Stimulated activated CD8-positive, alpha-beta memory T cell treated with anti-CD3 and anti-CD28 coated beads, Interleukin-15, amount 100 ng/mL, for 1 hour (primary cell): Measurements from ENCODE around the gene IQSEC2.
A peak's percentile ranks its signal among the peaks of the same experiment; 100 is the strongest.

Experiments used
- DNase-seq: peaks from one replicate; pipeline ENCODE4 v3.0.0-alpha.2; 2020; ENCODE audit warnings: low read depth

Gene IQSEC2

GRCh38 chrX:53281321-53281822 lies at the start of gene IQSEC2:
Gene IQSEC2 (minus strand): TSS chrX:53281584.
- DNase-seq = no peak

DNA sequence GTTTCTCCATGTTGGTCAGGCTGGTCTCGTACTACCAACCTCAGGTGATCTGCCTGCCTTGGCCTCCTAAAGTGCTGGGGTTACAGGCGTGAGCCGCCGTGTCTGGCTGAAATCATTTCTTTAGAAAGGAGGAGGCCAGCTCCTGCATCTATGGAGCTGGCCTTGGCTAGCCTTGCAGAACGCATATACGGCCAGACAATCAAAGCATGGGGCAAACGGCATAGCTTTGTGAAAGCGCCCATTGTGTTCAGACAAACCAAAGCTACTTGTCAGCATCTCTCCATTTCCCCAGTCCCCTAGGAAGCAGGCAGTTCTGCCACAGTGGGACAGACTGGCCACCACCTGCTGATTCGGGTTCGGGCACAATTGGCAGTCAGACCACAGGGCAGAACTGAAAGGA lies 48.9 kb upstream of the IQSEC2 start:
- no peak for DNase-seq

GRCh38 chrX:53324803-53325202 lies 43.4 kb upstream of the IQSEC2 start:
- DNase-seq = no peak

DNA sequence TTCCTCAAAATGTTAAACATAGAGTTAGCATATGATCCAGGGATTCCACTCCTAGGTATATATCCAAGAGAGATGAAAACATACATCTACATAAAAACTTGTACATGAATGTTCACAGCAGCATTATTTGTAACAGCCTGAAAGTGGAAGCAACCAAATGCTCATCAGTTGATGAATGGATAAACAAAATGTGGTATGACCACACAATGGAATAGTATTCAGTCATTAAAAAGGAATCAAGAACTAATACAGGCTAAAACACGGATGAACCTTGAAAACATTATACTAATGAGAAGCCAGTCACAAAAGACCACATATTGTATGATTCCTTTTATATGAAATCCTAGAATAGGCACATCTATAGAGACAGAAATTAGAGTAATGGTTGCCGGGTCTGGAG lies 42.7 kb upstream of the IQSEC2 start:
- no peak for DNase-seq

DNA sequence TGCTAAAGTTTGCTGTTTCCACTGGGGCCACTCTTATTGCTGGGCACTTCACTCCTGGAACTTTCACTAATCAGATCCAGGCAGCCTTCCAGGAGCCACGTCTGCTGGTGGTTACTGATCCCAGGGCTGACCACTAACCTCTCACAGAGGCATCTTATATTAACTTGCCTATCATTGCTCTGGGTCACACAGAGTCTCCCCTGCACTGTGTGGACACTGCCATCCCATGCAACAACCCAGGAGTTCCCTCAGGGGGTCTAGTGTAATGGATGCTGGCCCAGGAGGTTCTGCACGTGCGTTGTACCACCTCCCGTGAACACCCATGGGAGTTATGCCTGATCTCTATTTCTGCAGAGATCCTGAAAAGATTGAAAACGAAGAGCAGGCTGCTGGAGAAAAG lies 41.8 kb upstream of the IQSEC2 start:
- DNase-seq = no peak

DNA sequence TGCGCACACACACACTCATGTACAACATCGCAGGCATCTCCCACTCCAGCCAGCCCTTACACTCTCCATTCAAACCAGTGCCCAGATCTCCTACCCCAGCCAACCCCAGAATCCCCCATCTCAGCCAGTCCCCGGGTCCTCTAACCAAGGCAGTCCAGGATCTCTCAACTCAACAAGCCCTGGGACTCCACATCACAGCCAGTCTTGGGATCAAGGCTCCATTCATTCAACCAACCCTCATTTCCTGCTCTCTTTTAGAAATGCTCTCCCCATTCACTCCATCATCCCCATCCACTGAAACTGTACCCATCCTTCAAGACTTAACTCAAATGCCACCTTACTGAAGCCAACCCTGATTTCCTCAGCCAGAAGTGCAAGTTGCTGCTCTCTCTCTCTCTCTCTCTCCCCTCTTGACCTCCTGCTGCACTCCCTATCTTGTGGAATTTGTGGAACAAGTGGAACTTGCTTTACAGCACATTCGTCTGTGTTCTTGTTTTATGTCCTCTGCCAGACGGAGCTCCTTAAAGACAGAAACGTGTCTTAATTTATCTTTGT lies 40.6 kb upstream of the IQSEC2 start:
- no peak for DNase-seq

- no peak for DNase-seq
Measured at GRCh38 chrX:53321230-53321942, 40.0 kb upstream of the IQSEC2 start.

DNA sequence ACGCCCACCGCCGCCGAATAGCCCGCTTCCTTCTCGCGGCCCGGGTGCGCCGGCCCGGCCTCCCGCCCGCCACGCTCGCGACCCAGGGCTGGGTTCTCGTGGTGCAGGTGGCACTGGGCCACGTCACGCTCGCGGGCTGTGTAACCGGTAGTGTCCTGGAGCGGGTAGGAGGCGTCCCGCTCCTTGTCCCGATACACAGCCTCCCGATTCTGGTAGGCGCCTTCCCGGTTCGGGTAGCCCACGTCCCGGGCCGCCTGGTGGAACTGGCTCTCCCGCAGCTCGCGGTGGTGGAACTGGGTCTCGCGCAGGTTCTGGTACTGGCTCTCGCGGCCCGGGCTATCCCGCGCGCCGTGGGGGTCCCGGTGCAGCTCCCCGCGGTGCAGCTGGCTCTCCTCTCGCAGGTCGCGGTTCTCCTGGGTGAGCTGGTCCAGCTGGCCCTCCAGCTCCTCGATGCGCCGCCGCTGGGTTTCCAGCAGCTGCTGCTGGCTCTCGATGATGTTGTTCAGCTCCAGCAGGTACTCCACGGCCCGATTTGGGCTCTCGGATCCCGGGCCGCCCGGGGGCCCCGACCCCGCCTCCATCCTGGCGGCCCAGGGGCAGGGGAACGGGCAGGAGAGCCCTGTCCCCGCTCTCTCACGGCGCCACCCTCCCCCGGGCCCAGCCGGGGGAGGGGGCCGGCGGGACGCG lies 39.3 kb upstream of the IQSEC2 start:
- no peak for DNase-seq

- DNase-seq = no peak
Measured at GRCh38 chrX:53319614-53320542, 38.5 kb upstream of the IQSEC2 start.

DNA sequence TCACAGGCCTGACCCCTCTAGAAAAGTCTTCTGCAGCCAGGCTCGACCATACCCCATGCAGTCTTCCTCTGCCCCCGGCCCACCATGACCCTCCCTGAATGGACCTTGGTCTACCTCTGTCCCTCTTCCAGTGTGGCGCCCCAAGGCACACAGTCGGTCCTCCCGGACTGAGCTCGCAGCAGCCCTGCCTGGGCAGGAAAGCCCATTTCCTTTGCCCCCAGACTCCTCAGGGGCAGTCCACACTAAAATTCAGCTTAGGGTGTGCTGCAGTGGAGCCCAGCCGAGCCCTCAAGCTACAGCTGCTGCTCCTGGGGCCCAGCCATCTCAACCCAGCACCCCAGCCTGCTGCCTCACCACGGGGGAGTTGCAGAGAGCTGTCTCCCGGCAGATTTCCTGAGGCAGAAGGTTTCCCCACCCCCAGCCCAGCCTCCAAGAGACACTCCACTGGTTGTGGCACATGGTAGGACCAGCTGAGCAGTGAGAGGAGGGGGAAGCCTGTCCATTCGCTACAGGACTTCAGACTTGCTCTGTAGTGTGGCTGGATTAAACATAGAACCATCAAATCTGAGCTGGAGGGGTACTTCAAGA lies 37.5 kb upstream of the IQSEC2 start:
- no peak for DNase-seq

- peak; percentile 40 for DNase-seq
Measured at GRCh38 chrX:53317365-53318069, 36.1 kb upstream of the IQSEC2 start.

- no peak for DNase-seq
Measured at GRCh38 chrX:53316860-53317237, 35.5 kb upstream of the IQSEC2 start.

GRCh38 chrX:53316111-53316859 lies 34.9 kb upstream of the IQSEC2 start:
- DNase-seq = no peak

- no peak for DNase-seq
Measured at GRCh38 chrX:53313728-53314105, 32.3 kb upstream of the IQSEC2 start.

DNA sequence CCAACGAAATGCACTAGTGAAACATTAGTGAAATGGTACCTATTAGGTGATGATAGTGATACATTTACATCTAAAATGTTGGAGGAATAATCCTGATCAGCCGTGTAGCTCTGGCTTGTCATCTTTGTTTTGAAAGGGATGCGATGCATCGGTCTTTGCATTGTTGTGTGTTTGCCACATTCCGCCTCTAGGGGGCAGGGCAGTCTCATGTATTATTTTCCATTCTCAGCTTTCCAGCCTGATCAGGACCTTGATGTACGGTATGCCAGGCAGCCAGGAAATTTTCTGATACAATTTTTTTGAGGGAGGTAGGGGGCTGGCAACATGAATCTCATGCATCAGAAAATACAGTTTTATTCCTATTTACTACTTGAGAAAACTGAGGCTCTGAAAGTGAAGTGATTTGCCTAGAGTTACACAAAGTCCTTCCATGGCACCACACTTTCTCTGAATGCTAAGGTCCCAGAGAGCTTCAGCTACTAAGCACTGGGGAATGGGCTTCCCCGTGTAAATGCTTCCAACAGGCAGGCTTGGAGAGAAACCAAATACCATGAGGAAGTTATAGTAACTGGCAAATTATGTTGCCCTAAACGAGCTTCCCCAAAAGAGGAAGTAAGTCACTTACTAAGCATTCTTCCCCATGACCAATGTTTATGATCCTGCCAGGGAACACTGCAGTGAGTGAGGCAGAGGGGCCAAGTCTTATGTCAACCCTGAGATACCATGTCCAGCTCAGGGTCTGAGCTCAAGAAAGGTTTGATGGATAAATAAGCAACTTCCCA lies 31.8 kb upstream of the IQSEC2 start:
- DNase-seq = peak; percentile 48

DNA sequence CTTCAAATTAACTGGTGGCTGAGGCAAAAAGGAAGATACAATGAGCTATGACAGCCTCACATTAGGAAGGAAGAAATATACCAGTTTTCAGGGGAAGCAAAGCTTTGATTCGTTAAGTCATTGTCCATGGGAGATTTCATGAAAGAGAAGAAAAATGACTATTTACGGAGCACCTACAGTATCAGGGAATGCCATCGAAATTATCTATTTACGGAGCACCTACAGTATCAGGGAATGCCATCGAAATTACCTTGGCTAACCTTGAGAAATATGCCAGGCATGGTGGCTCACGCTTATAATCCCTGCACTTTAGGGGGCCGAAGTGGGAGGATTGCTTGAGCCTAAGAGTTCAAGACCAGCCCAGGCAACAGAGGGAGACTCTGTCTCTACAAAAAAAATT lies 28.5 kb upstream of the IQSEC2 start:
- DNase-seq = no peak

GRCh38 chrX:53308836-53309235 lies 27.5 kb upstream of the IQSEC2 start:
- no peak for DNase-seq

DNA sequence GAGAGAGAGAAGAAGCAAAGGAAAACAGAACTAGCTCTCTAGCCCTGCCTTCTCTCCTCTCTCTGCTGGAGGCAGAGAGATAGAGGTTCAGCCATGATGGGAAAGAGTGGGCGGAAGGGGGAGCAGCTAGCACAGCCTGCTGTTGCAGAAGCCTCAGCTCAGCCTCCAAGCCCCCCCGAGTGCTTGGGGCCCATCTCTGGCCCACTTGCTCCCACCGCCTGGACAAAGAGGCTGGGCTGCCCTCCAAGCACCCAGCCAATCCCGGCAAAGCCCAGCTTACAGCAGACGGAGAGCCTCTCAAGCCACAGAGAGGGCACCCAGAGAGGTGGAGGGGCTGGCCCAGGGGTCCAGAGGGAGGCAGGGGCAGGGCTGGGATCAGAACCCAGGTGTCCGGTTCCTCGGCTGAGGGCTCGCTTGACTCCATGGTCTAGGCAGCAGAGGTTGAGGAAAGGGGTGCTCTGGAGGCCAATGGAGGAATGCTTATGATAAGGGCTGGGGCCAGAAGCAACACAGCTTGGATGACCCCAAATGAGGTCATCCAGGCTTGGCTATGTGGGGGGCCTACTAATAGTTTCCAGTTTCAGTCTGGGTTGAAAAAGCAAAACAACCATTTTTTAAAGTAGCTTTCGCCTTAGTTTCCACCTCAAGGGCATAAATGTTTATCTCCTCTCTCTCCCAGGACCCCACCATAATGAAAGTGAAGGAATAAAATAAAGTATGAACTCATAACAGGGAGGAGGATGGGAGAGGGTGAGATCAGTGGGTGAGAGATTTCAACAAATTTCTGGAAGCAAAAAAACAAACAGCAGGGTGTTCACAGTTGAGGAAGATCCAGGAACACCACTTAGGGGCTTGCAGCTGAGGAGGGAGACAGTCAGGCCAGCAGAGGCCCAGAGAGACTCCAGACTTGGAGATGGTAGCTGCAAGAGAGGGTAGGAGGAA lies 24.9 kb upstream of the IQSEC2 start:
- DNase-seq = no peak
